ENCODE measurements around the gene APBB2. TPM values are rescaled to one million over a fixed set of nuclear protein-coding genes. Genes with fewer than 3 reads are reported as not detected.

The APBB2 gene
- total RNA-seq, 3 donors from 2014 or later (not counting 1 experiment from before 2014, with no cell fraction given): 0.38 to 0.48 TPM; not detected in 1

GRCh38 chr4:40956721-40957255 lies 257.6 kb downstream of the APBB2 start:
- no peak overlapping the region for H3K4me3 Mint-ChIP-seq
- no peaks in the 10 kb centered on the region for H3K27me3 Mint-ChIP-seq (ENCODE audit: low read depth in 2 of 2)
- Histone ChIP-seq H3K4me1 (ENCODE audit: control insufficient read depth, insufficient read depth, low read length) (no peaks in the 10 kb centered on the region), H3K27me3 (ENCODE audit: control insufficient read depth, insufficient read depth, low read length) (no peaks in the 10 kb centered on the region), H3K9me3 (ENCODE audit: control insufficient read depth, insufficient read depth, low read length) (no peaks in the 10 kb centered on the region), H3K4me3 (ENCODE audit: low read length) (no peak overlapping the region), H3K36me3 (ENCODE audit: control insufficient read depth, insufficient read depth, low read length) (no peaks in the 10 kb centered on the region), H3K27ac (ENCODE audit: low read length) (no peak overlapping the region)
- TF ChIP-seq CTCF (IDR thresholded peaks at IDR 0.05): no peak
- no peak for DNase-seq
- WGBS (ENCODE audit: insufficient coverage): 93% methylated on average over 5 of the region's 5 CpGs
- no peak for ATAC-seq
- H3K36me3 Mint-ChIP-seq: no peaks in the 10 kb centered on the region
- no peak overlapping the region for H3K27ac Mint-ChIP-seq
- intact Hi-C loops (cut with micrococcal nuclease): no loop called here
- no peaks in the 10 kb centered on the region for H3K9me3 Mint-ChIP-seq
- no peaks in the 10 kb centered on the region for H3K4me1 Mint-ChIP-seq

- no peaks in the 10 kb centered on the region for H3K9me3 ChIP-seq (ENCODE audit: control insufficient read depth, insufficient read depth, low read length)
- 57% methylated on average over 6 of the region's 8 CpGs for WGBS (ENCODE audit: insufficient coverage)
- Mint-ChIP-seq H3K27ac (no peak overlapping the region), H3K27me3 (ENCODE audit: low read depth in 2 of 2) (no peaks in the 10 kb centered on the region), H3K9me3 (no peaks in the 10 kb centered on the region), H3K4me1 (no peaks in the 10 kb centered on the region), H3K36me3 (no peaks in the 10 kb centered on the region), H3K4me3 (no peak overlapping the region)
- no peaks in the 10 kb centered on the region for H3K4me1 ChIP-seq (ENCODE audit: control insufficient read depth, insufficient read depth, low read length)
- no peak overlapping the region for H3K27ac ChIP-seq (ENCODE audit: low read length)
- H3K27me3 ChIP-seq (ENCODE audit: control insufficient read depth, insufficient read depth, low read length): no peaks in the 10 kb centered on the region
- no peaks in the 10 kb centered on the region for H3K36me3 ChIP-seq (ENCODE audit: control insufficient read depth, insufficient read depth, low read length)
- ATAC-seq (no peak), DNase-seq (no peak)
- intact Hi-C loops (cut with micrococcal nuclease): no loop called here
- H3K4me3 ChIP-seq (ENCODE audit: low read length): no peak overlapping the region
- no peak for TF ChIP-seq CTCF (IDR thresholded peaks at IDR 0.05)
Measured at GRCh38 chr4:40954088-40954668, 260.2 kb downstream of the APBB2 start.

DNA sequence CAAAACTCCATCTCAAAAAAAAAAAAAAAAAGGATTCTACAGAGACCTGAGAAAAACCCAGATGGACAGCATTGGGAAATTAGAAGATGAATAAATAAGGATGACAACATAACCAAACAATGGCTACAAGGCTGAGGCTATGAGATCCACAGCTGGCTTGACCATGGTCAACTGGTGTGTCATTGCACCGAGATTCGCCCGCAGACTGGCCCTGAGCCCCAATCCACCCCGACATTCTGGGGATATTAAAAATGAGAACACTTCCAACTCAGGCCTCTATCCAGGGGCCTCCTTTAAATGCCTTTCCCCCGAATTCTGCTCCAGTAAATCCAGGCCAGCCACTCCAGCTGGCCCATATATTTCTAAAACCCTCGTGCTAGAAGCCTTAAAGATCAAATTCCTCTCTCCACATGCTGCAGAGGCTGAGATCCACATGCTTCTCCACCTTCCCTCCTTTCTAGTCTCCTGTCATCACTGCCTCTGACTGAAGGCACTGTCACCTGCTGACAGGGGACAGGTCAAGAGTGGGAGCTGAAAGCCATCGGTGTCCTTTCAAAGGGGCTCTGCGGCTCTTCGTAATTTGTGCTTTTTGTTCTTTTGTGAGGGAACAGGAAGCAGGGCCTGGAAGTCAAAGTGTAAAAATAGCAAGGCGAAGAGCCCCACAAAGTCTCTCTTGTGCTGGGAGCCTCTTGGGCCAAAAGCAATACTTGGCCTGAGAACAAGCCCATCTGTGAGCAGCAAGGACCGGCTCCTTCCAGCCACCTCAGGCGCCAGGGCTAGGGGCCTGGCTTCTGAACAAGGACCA lies 260.9 kb downstream of the APBB2 start:
- intact Hi-C loops (cut with micrococcal nuclease): no loop called here

More for the DNA sequence above, 260.9 kb downstream of the APBB2 start:
- H3K36me3 ChIP-seq (ENCODE audit: control insufficient read depth, insufficient read depth, low read length): no peaks in the 10 kb centered on the region
- no peak for DNase-seq
- no peaks in the 10 kb centered on the region for H3K9me3 ChIP-seq (ENCODE audit: control insufficient read depth, insufficient read depth, low read length)
- H3K4me3 ChIP-seq (ENCODE audit: low read length): no peak overlapping the region
- H3K27me3 ChIP-seq (ENCODE audit: control insufficient read depth, insufficient read depth, low read length): no peaks in the 10 kb centered on the region
- Mint-ChIP-seq H3K27me3 (ENCODE audit: low read depth in 2 of 2) (no peaks in the 10 kb centered on the region), H3K36me3 (no peaks in the 10 kb centered on the region), H3K9me3 (no peaks in the 10 kb centered on the region), H3K4me1 (no peaks in the 10 kb centered on the region), H3K27ac (no peak overlapping the region), H3K4me3 (no peak overlapping the region)
- H3K4me1 ChIP-seq (ENCODE audit: control insufficient read depth, insufficient read depth, low read length): no peaks in the 10 kb centered on the region
- no peak overlapping the region for H3K27ac ChIP-seq (ENCODE audit: low read length)
- 84% methylated on average over 12 of the region's 12 CpGs for WGBS (ENCODE audit: insufficient coverage)
- no peak for ATAC-seq
- TF ChIP-seq CTCF (IDR thresholded peaks at IDR 0.05): no peak

Data from natural killer cell (primary cell).